OCI-LY7 (cell line): ENCODE measurements around the gene MTHFD1L. TPM values are rescaled to one million over a fixed set of nuclear protein-coding genes. Genes with fewer than 3 reads are reported as not detected.
"Not testable (repeated sequence)": the region's sequence is repeated elsewhere in the genome, so short reads cannot be mapped to it uniquely, and the experiment has no call there.

Experiments used
- BruUV-seq: library from RNA; stranded (reverse); fragments of 400-500 nt; replicated peaks from 2 replicates; lab custom pipeline; 2021; lab: Mats Ljungman, UMichigan
- CTCF ChIA-PET: fragments of 300-600 bp; sonication (Branson Sonifier 250); formaldehyde crosslinking; loops from one replicate; lab custom pipeline; 2022; ENCODE audit warnings: antibody characterized with exemption; ENCODE audit not compliant: unreplicated experiment; lab: Charles Lee
- POLR2A ChIA-PET: fragments of 300-600 bp; sonication (Branson Sonifier 250); formaldehyde crosslinking; loops from one replicate; lab custom pipeline; 2022; ENCODE audit warnings: antibody characterized with exemption; lab: Charles Lee
- DNase-seq: peaks from one replicate; pipeline ENCODE4 v3.0.0-alpha.2; 2015; ENCODE audit warnings: low spot score
- H2AFZ ChIP-seq: fragments of 200-600 bp; sonication (generic), shearing (Covaris generic); 2 replicates; pipeline ENCODE4 v1.6.1; 2014; ENCODE audit warnings: mild to moderate bottlenecking, antibody characterized with exemption, low read length, moderate library complexity
- H3K27ac ChIP-seq: fragments of 200-600 bp; sonication (generic); 2 replicates; pipeline ENCODE4 v1.5.1; 2014; ENCODE audit warnings: mixed run types, low read depth, mild to moderate bottlenecking, moderate library complexity, low read length, inconsistent platforms; ENCODE audit not compliant: poor library complexity, severe bottlenecking
- H3K36me3 ChIP-seq: fragments of 200-600 bp; sonication (generic); 2 replicates; pipeline ENCODE4 v1.6.1; 2014; ENCODE audit warnings: mild to moderate bottlenecking, antibody characterized with exemption, low read length, moderate library complexity, mixed read lengths; ENCODE audit not compliant: insufficient read depth
- H3K4me1 ChIP-seq: fragments of 200-600 bp; sonication (generic); 2 replicates; pipeline ENCODE4 v1.5.1; 2014; ENCODE audit warnings: mild to moderate bottlenecking, low read length; ENCODE audit not compliant: insufficient read depth, poor library complexity, severe bottlenecking
- H3K4me2 ChIP-seq: fragments of 200-600 bp; sonication (generic); 2 replicates; pipeline ENCODE4 v1.6.1; 2014; ENCODE audit warnings: mild to moderate bottlenecking, low read length
- H3K4me3 ChIP-seq: fragments of 200-600 bp; sonication (generic); 2 replicates; pipeline ENCODE4 v1.5.1; 2014; ENCODE audit warnings: mild to moderate bottlenecking, low read depth, low read length; ENCODE audit not compliant: poor library complexity, severe bottlenecking
- H3K79me2 ChIP-seq: fragments of 200-600 bp; sonication (generic); 2 replicates; pipeline ENCODE4 v1.6.1; 2016; ENCODE audit warnings: low read depth, mild to moderate bottlenecking, low read length, moderate library complexity, mixed read lengths; ENCODE audit not compliant: insufficient read depth
- H3K9me2 ChIP-seq: fragments of 200-600 bp; sonication (generic); 2 replicates; pipeline ENCODE4 v1.6.1; 2016; ENCODE audit warnings: mild to moderate bottlenecking, low read length, mixed read lengths; ENCODE audit not compliant: insufficient read depth
- H3K9me3 ChIP-seq: fragments of 200-600 bp; sonication (generic); 2 replicates; pipeline ENCODE4 v1.6.1; 2014; ENCODE audit warnings: mild to moderate bottlenecking, mixed run types, low read length, mixed read lengths
- H4K20me1 ChIP-seq: fragments of 200-600 bp; sonication (generic); 2 replicates; pipeline ENCODE4 v1.6.1; 2014; ENCODE audit warnings: mild to moderate bottlenecking, antibody characterized with exemption, low read length, moderate library complexity, mixed read lengths; ENCODE audit not compliant: insufficient read depth
- EZH2phosphoT487 ChIP-seq: fragments of 200-600 bp; sonication (generic); IDR thresholded peaks from 2 replicates; pipeline ENCODE4 v1.6.1; 2018; ENCODE audit warnings: low read depth, borderline replicate concordance, mild to moderate bottlenecking, mixed run types, antibody characterized with exemption, low read length, moderate library complexity, mixed read lengths
- intact Hi-C: fragments of 100-400 bp; cut with micrococcal nuclease; formaldehyde crosslinking; loops from one replicate; pipeline ENCODE4 v1.10.0; 2022; ENCODE audit not compliant: unreplicated experiment
- total RNA-seq, 2 experiments: library from RNA; depleted of rRNA in 1 of 2; stranded (reverse); fragments of >200 nt in 1 of 2; shearing (Covaris generic) in 1 of 2; gene quantifications; 2 replicates each; pipeline ENCODE4 v1.2.3, GENCODE V29; 2014 to 2022
- TF ChIP-seq, protein P1 (sequence below): fragments of 200-600 bp; sonication (generic); conservative IDR thresholded peaks from 2 replicates; pipeline ENCODE4 v1.5.1; 2014; ENCODE audit warnings: mild to moderate bottlenecking, antibody characterized with exemption, low read length, moderate library complexity, mixed read lengths

Gene MTHFD1L
- total RNA-seq, 2 experiments from 2014 or later: 68.4 to 144 TPM

DNA sequence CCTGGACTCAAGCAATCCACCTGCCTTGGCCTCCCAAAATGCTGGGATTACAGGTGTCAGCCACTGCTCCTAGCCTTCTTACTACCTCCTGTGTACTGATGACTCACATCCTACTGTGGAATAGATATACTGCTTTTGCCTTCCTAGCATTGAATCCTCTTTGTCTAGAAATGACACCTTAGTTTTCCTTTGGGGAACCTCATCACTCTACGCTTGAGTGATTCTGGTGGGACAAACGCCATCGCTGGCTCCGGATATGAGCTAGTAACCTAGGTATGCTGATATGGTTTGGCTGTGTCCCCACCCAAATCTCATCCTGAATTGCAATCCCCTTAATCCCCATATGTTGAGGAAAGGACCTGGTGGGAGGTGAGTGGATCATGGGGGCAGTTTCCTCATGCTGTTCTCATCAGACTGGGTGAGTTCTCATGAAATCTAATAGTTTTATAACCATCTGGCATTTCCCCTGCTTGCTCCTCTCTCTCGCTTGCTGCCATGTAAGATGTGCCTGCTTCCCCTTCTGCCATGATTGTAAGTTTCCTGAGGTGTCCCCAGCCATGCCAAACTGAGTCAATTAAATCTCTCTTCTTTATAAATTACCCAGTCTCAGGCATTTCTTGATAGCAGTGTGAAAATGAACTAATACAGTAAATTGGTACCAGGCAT is 261.8 kb downstream of the MTHFD1L start:
- H3K79me2 ChIP-seq, CTCF ChIA-PET, H3K9me3 ChIP-seq, intact Hi-C loops, H3K4me2 ChIP-seq, DNase-seq, H3K27ac ChIP-seq, POLR2A ChIA-PET, H4K20me1 ChIP-seq, H3K4me3 ChIP-seq, H3K9me2 ChIP-seq, H3K4me1 ChIP-seq, H3K36me3 ChIP-seq, H2AFZ ChIP-seq, BruUV-seq: not testable (repeated sequence)

DNA sequence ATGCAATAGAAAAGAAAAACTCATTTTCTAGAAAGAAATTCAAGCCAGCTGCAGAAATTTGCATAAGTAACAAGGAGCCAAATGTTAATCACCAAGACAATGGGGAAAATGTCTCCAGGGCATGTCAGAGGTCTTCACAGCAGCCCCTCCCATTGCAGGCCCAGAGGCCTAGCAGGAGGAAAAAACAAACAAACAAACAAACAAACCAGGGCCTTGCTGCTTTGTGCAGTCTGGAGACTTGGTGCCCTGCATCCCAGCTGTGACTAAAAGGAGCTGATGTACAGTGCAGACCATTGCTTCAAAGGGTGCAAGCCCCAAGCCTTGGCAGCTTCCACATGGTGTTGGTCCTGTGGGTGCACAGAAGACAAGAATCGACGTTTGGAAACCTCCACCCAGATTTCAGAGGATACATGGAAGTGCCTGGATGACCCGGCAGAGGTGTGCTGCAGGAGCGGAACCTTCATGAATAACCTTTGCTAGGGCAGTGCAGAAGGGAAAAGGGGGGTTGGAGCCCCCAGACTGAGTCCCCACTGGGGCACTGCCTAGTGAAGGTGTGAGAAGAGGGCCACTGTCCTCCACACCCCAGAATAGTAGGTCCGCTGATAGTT is 263.4 kb downstream of the MTHFD1L start:
- no peak overlapping the region for H3K4me3 ChIP-seq
- no peak overlapping the region for H2AFZ ChIP-seq
- no peak overlapping the region for H3K27ac ChIP-seq
- H3K9me2 ChIP-seq: no peaks in the 10 kb centered on the region
- ChIA-PET POLR2A (no interaction called here), CTCF (no interaction called here)
- no peak for DNase-seq
- H3K4me2 ChIP-seq: no peak overlapping the region
- H3K4me1 ChIP-seq: no peaks in the 10 kb centered on the region
- no peaks in the 10 kb centered on the region for H3K9me3 ChIP-seq
- H3K79me2 ChIP-seq: no peaks in the 10 kb centered on the region
- H4K20me1 ChIP-seq: no peaks in the 10 kb centered on the region
- no peak for TF ChIP-seq EZH2phosphoT487
- TF ChIP-seq, protein P1, sequence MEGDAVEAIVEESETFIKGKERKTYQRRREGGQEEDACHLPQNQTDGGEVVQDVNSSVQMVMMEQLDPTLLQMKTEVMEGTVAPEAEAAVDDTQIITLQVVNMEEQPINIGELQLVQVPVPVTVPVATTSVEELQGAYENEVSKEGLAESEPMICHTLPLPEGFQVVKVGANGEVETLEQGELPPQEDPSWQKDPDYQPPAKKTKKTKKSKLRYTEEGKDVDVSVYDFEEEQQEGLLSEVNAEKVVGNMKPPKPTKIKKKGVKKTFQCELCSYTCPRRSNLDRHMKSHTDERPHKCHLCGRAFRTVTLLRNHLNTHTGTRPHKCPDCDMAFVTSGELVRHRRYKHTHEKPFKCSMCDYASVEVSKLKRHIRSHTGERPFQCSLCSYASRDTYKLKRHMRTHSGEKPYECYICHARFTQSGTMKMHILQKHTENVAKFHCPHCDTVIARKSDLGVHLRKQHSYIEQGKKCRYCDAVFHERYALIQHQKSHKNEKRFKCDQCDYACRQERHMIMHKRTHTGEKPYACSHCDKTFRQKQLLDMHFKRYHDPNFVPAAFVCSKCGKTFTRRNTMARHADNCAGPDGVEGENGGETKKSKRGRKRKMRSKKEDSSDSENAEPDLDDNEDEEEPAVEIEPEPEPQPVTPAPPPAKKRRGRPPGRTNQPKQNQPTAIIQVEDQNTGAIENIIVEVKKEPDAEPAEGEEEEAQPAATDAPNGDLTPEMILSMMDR: no peak
- H3K36me3 ChIP-seq: no peaks in the 10 kb centered on the region
- intact Hi-C loops: no loop called here
- BruUV-seq: no TSS peak

DNA sequence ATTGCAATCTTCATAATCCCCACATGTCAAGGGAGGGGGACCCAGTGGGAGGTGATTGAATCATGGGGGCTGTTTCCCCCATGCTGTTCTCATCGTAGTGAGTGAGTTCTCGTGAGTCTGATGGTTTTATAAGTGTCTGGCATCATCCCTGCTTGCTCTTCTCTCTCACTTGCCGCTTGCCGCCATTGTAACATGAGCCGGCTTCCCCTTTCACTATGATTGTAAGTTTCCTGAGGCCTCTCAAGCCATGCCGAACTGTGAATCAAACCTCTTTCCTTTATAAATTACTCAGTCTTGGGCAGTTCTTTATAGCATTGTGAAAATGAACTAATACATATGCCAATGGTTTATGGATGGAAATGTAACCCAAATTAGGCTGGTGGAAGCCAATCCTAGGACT is 264.8 kb downstream of the MTHFD1L start:
- BruUV-seq: no TSS peak
- Histone ChIP-seq H3K27ac (no peak overlapping the region), H2AFZ (no peak overlapping the region), H3K79me2 (no peaks in the 10 kb centered on the region), H3K36me3 (no peaks in the 10 kb centered on the region), H3K4me3 (no peak overlapping the region), H4K20me1 (no peaks in the 10 kb centered on the region), H3K9me3 (no peaks in the 10 kb centered on the region), H3K9me2 (no peaks in the 10 kb centered on the region), H3K4me2 (no peak overlapping the region), H3K4me1 (no peaks in the 10 kb centered on the region)
- CTCF ChIA-PET: no interaction called here
- POLR2A ChIA-PET: no interaction called here
- intact Hi-C loops: no loop called here
- DNase-seq: no peak
- TF ChIP-seq, protein P1: no peak
- no peak for TF ChIP-seq EZH2phosphoT487
